ENCODE data around the gene FKBP4. TPM values are rescaled to one million over a fixed set of nuclear protein-coding genes. Genes with fewer than 3 reads are reported as not detected.

Gene FKBP4
- total and polyA plus RNA-seq, 4 donors = 44.0 to 132 (median 89.3) TPM

- H3K27ac ChIP-seq (ENCODE audit: low read depth, low read length) = no peak overlapping the region
- H3K27me3 ChIP-seq (ENCODE audit: control insufficient read depth, insufficient read depth, low read length) = no peaks in the 10 kb centered on the region
- no peaks in the 10 kb centered on the region for H3K4me1 ChIP-seq (ENCODE audit: control insufficient read depth, insufficient read depth, low read length)
- no peak overlapping the region for H3K4me3 ChIP-seq (ENCODE audit: low read depth, low read length)
- H3K36me3 ChIP-seq (ENCODE audit: control insufficient read depth, insufficient read depth, low read length) = no peaks in the 10 kb centered on the region
- H3K9me3 ChIP-seq (ENCODE audit: control insufficient read depth, insufficient read depth, low read length) = no peaks in the 10 kb centered on the region
- DNase-seq (ENCODE audit: low read depth in 4 of 6, low spot score in 6 of 6) = no peak
- WGBS (ENCODE audit: insufficient coverage) = 73% methylated on average over 5 of the region's 8 CpGs
Observed at GRCh38 chr12:2775431-2775830, 19.3 kb upstream of the FKBP4 start.

DNA sequence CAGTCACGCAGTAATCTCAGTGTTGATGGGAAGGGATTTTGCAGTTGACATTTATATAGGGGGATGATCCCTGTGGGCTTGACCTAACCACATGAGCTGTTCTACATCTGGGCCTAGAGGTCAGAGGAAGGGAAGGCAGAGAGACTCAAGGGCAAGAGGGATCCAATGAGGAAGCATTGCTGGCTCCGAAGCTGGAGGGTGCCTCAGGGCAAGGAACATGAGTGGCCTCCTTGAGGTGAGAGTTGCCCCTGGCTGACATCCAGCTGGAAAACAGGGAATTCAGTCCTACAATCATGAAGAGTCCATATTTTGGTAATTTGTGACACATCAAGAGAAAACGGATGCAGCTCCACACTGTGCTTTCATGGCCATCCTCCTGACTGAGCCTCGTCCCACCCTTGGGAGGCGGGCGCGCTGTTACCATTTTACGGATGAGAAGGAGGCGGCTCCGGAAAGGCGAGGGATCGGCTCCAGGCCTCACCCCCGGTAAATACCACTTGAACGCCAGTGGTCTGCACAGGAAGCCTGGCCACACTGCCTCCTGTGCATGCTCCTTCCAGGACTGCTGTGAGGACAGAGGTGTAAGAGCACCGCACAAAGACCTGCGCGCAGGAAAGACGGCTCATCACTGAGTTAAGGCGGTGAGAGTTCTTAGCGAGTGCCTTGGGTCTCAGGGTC is 18.5 kb upstream of the FKBP4 start:
- Histone ChIP-seq H3K4me1 (ENCODE audit: control insufficient read depth, insufficient read depth, low read length) (no peaks in the 10 kb centered on the region), H3K36me3 (ENCODE audit: control insufficient read depth, insufficient read depth, low read length) (no peaks in the 10 kb centered on the region), H3K9me3 (ENCODE audit: control insufficient read depth, insufficient read depth, low read length) (no peaks in the 10 kb centered on the region), H3K27ac (ENCODE audit: low read depth, low read length) (no peak overlapping the region), H3K27me3 (ENCODE audit: control insufficient read depth, insufficient read depth, low read length) (no peaks in the 10 kb centered on the region), H3K4me3 (ENCODE audit: low read depth, low read length) (no peak overlapping the region)
- 85% methylated on average over 19 of the region's 20 CpGs for WGBS (ENCODE audit: insufficient coverage)
- DNase-seq (ENCODE audit: low read depth in 4 of 6, low spot score in 6 of 6) = no peak

DNA sequence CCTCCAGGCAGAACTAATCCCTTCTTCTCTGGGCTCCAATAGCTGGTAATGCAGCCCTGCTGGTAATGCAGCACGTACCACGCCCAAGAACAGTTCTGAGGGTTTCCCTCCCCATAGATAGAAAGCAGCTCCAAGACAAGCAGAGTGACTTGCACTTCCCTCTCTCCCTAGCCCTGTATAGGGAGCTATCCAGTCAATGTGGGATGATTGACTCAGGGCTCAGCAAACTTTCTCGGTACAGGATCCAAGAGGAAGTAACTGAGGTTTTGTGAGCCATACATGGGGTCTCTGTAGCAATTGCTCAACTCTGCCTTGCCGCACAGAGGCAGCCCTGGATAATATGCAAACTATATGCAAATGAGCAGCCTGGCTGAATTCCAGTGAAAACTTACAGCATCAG is 15.5 kb upstream of the FKBP4 start:
- H3K27me3 ChIP-seq (ENCODE audit: control insufficient read depth, insufficient read depth, low read length) = no peaks in the 10 kb centered on the region
- 64% methylated on average over 3 of the region's 4 CpGs for WGBS (ENCODE audit: insufficient coverage)

GRCh38 chr12:2783936-2784600 is 10.7 kb upstream of the FKBP4 start:
- Histone ChIP-seq H3K36me3 (ENCODE audit: control insufficient read depth, insufficient read depth, low read length) (no peaks in the 10 kb centered on the region), H3K4me3 (ENCODE audit: low read depth, low read length) (peak overlapping the region; percentile 4), H3K27ac (ENCODE audit: low read depth, low read length) (no peak overlapping the region), H3K27me3 (ENCODE audit: control insufficient read depth, insufficient read depth, low read length) (no peaks in the 10 kb centered on the region), H3K9me3 (ENCODE audit: control insufficient read depth, insufficient read depth, low read length) (no peaks in the 10 kb centered on the region), H3K4me1 (ENCODE audit: control insufficient read depth, insufficient read depth, low read length) (peaks cover 12% of the 10 kb centered on the region)
- peak; percentile 47 to 94 (median 76) for DNase-seq (ENCODE audit: low read depth in 4 of 6, low spot score in 6 of 6)
- WGBS (ENCODE audit: insufficient coverage) = 9% methylated on average over 18 of the region's 25 CpGs

More for the DNA sequence above, 15.5 kb upstream of the FKBP4 start:
- Histone ChIP-seq H3K9me3 (ENCODE audit: control insufficient read depth, insufficient read depth, low read length) (no peaks in the 10 kb centered on the region), H3K4me1 (ENCODE audit: control insufficient read depth, insufficient read depth, low read length) (peaks cover 12% of the 10 kb centered on the region), H3K27ac (ENCODE audit: low read depth, low read length) (no peak overlapping the region), H3K4me3 (ENCODE audit: low read depth, low read length) (no peak overlapping the region), H3K36me3 (ENCODE audit: control insufficient read depth, insufficient read depth, low read length) (no peaks in the 10 kb centered on the region)
- DNase-seq (ENCODE audit: low read depth in 4 of 6, low spot score in 6 of 6) = no peak

- H3K27ac ChIP-seq (ENCODE audit: low read depth, low read length) = no peak overlapping the region
- 29% methylated on average over 1 of the region's 5 CpGs for WGBS (ENCODE audit: insufficient coverage)
- no peak for DNase-seq (ENCODE audit: low read depth in 4 of 6, low spot score in 6 of 6)
Observed at GRCh38 chr12:2785017-2785416, 9.8 kb upstream of the FKBP4 start.

GRCh38 chr12:2791089-2791488 is 3.7 kb upstream of the FKBP4 start:
- Histone ChIP-seq H3K9me3 (ENCODE audit: control insufficient read depth, insufficient read depth, low read length) (no peaks in the 10 kb centered on the region), H3K27me3 (ENCODE audit: control insufficient read depth, insufficient read depth, low read length) (no peaks in the 10 kb centered on the region), H3K4me3 (ENCODE audit: low read depth, low read length) (no peak overlapping the region), H3K27ac (ENCODE audit: low read depth, low read length) (no peak overlapping the region), H3K36me3 (ENCODE audit: control insufficient read depth, insufficient read depth, low read length) (no peaks in the 10 kb centered on the region), H3K4me1 (ENCODE audit: control insufficient read depth, insufficient read depth, low read length) (peaks cover 16% of the 10 kb centered on the region)
- 100% methylated on average over 3 of the region's 6 CpGs for WGBS (ENCODE audit: insufficient coverage)
- DNase-seq (ENCODE audit: low read depth in 4 of 6, low spot score in 6 of 6) = no peak

More at GRCh38 chr12:2785017-2785416, 9.8 kb upstream of the FKBP4 start:
- Histone ChIP-seq H3K4me1 (ENCODE audit: control insufficient read depth, insufficient read depth, low read length) (peaks cover 12% of the 10 kb centered on the region), H3K27me3 (ENCODE audit: control insufficient read depth, insufficient read depth, low read length) (no peaks in the 10 kb centered on the region), H3K9me3 (ENCODE audit: control insufficient read depth, insufficient read depth, low read length) (no peaks in the 10 kb centered on the region), H3K36me3 (ENCODE audit: control insufficient read depth, insufficient read depth, low read length) (no peaks in the 10 kb centered on the region), H3K4me3 (ENCODE audit: low read depth, low read length) (no peak overlapping the region)

- Histone ChIP-seq H3K9me3 (ENCODE audit: control insufficient read depth, insufficient read depth, low read length) (no peaks in the 10 kb centered on the region), H3K36me3 (ENCODE audit: control insufficient read depth, insufficient read depth, low read length) (peaks cover 11% of the 10 kb centered on the region), H3K27me3 (ENCODE audit: control insufficient read depth, insufficient read depth, low read length) (no peaks in the 10 kb centered on the region), H3K27ac (ENCODE audit: low read depth, low read length) (no peak overlapping the region), H3K4me1 (ENCODE audit: control insufficient read depth, insufficient read depth, low read length) (peaks cover 27% of the 10 kb centered on the region), H3K4me3 (ENCODE audit: low read depth, low read length) (no peak overlapping the region)
- DNase-seq (ENCODE audit: low read depth in 4 of 6, low spot score in 6 of 6) = no peak
- 68% methylated on average over 17 of the region's 25 CpGs for WGBS (ENCODE audit: insufficient coverage)
Observed at GRCh38 chr12:2792671-2793500, 1.9 kb upstream of the FKBP4 start.

DNA sequence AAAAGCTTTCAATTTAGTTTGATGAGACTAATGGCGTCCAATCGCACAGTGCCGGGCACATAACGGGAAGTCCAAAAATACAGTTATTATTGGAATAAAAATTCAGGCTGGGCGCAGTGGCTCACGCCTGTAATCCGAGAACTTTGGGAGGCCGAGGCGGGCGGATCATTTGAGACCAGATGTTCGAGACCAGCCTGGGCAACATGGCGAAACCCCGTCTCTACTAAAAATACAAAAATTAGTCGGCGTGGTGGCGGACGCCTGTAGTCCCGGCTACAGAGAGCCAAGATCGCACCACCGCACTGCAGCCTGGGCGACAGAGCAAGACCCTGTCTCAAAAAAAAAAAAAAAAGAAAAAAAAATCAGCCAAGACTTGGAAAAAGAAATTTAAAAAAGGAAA is 1.2 kb upstream of the FKBP4 start:
- peak overlapping the region; percentile 87 for H3K27ac ChIP-seq (ENCODE audit: low read depth, low read length)
- WGBS (ENCODE audit: insufficient coverage) = 90% methylated on average over 20 of the region's 21 CpGs
- no peaks in the 10 kb centered on the region for H3K27me3 ChIP-seq (ENCODE audit: control insufficient read depth, insufficient read depth, low read length)

DNA sequence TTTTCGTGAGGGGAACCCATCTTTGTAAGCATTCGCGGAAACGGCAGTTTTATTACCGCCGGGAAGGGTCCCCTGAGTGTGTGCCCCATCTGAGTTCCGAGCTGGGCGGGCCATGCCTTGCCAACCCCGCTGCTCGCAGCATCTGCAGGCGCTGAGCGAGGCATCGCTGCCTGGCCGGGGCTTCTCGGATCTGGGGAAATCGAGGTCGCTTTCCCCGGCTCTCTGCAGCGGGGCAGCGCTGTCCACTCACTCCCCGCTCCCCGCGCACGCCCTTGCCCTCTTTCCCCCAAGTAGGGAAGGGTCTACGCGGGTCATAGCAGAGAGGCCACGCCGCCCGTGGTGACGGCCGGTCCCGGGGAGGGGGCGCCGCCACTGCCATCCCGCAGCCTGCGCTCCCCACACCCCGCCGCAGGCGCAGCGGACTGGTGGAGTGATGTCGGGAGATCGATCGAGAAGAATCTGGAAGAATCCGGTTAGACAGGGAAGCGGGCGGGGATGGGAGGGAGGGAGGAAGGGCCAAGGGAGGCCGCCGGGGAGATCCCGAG is 507 bp upstream of the FKBP4 start:
- peak overlapping the region; percentile 61 for H3K4me3 ChIP-seq (ENCODE audit: low read depth, low read length)
- H3K4me1 ChIP-seq (ENCODE audit: control insufficient read depth, insufficient read depth, low read length) = peaks cover 28% of the 10 kb centered on the region
- DNase-seq (ENCODE audit: low read depth in 4 of 6, low spot score in 6 of 6) = peak in 2 of 6 donors; percentile 66 to 71
- peaks cover 19% of the 10 kb centered on the region for H3K36me3 ChIP-seq (ENCODE audit: control insufficient read depth, insufficient read depth, low read length)
- peak overlapping the region; percentile 87 for H3K27ac ChIP-seq (ENCODE audit: low read depth, low read length)
- no peaks in the 10 kb centered on the region for H3K27me3 ChIP-seq (ENCODE audit: control insufficient read depth, insufficient read depth, low read length)
- under 1% methylated on average over 49 of the region's 49 CpGs for WGBS (ENCODE audit: insufficient coverage)
- no peaks in the 10 kb centered on the region for H3K9me3 ChIP-seq (ENCODE audit: control insufficient read depth, insufficient read depth, low read length)

More for the DNA sequence above, 1.2 kb upstream of the FKBP4 start:
- DNase-seq (ENCODE audit: low read depth in 4 of 6, low spot score in 6 of 6) = no peak
- Histone ChIP-seq H3K9me3 (ENCODE audit: control insufficient read depth, insufficient read depth, low read length) (no peaks in the 10 kb centered on the region), H3K36me3 (ENCODE audit: control insufficient read depth, insufficient read depth, low read length) (peaks cover 13% of the 10 kb centered on the region), H3K4me1 (ENCODE audit: control insufficient read depth, insufficient read depth, low read length) (peaks cover 28% of the 10 kb centered on the region), H3K4me3 (ENCODE audit: low read depth, low read length) (peak overlapping the region; percentile 61)

All from spinal cord (tissue), 10 donors.